Stimulated activated CD4-positive, alpha-beta T cell treated with anti-CD3 and anti-CD28 coated beads, Interleukin-15, amount 100 ng/mL, for 24 hours (primary cell): Measurements from ENCODE around the gene CCDC170.
"Not testable (repeated sequence)": the region's sequence is repeated elsewhere in the genome, so short reads cannot be mapped to it uniquely, and the experiment has no call there.

ENCODE experiments used
- DNase-seq: peaks from one replicate; pipeline ENCODE4 v3.0.0-alpha.2; 2020

CCDC170 gene

GRCh38 chr6:151494936-151495320 is 1.1 kb downstream of the CCDC170 start:
- DNase-seq, result no peak

- no peak for DNase-seq
These were observed 1.6 kb downstream of the CCDC170 start for GRCh38 chr6:151495380-151495779.

DNA sequence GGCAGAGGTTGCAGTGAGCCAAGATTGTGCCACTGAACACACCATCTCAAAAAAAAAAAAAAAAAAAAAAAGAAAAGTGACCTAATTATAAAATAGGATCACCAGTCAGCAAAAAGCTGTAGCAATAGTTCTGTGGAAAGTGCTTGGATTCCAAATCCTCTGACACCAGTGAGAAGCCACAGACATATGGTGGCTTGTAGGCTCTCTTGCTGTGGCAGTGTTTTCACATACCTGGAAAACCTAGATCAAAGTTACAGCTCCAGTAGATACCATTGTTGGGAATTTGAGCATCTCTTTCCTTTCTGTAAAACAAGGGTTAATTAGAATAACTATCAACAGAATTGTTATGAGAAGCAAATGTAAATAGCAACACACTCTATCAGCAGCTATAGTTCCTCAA is 4.1 kb downstream of the CCDC170 start:
- DNase-seq, result no peak

- DNase-seq, result no peak
These were observed 4.5 kb downstream of the CCDC170 start for GRCh38 chr6:151498327-151498726.

GRCh38 chr6:151499551-151499950 is 5.7 kb downstream of the CCDC170 start:
- DNase-seq, result no peak

GRCh38 chr6:151501511-151502136 is 7.8 kb downstream of the CCDC170 start:
- no peak for DNase-seq

DNA sequence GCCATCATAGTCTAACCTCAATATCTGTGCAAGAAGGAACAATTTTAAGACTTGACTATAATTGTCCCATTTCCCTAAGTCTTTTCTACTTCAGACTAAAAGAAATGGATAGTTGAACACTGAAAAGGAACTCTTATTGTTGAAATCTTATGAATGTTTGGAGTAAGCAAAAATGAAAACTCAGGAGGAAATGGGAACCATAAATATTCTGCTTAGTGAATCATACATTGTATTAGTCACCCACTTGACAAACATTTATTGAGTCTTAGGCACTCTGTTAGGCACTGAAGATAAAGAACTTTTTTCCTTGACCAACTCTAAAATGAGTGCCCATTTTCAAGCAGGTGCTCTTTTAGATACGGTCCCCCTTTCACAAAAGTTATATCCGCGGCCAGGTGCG is 8.7 kb downstream of the CCDC170 start:
- DNase-seq, result no peak

GRCh38 chr6:151506761-151507160 is 12.9 kb downstream of the CCDC170 start:
- DNase-seq, result no peak

GRCh38 chr6:151509048-151509447 is 15.2 kb downstream of the CCDC170 start:
- no peak for DNase-seq

DNA sequence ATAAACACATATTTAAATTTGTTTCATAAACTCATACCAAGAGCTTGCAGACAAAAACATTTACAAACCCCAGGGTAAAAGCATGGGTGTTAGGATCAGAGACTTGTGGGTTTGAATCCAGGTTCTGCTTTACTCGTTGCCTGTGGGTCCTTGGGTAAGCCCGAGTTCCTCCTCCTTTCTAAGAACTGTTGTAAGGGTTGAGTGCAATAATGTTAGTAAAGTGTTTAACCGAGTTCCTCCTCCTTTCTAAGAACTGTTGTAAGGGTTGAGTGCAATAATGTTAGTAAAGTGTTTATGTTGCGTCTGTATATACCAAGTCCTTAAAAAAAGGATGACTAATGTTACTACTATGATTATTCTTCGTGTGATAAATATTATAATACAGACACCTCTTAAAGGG is 18.7 kb downstream of the CCDC170 start:
- no peak for DNase-seq

GRCh38 chr6:151514000-151514730 is 20.3 kb downstream of the CCDC170 start:
- DNase-seq, result no peak

DNA sequence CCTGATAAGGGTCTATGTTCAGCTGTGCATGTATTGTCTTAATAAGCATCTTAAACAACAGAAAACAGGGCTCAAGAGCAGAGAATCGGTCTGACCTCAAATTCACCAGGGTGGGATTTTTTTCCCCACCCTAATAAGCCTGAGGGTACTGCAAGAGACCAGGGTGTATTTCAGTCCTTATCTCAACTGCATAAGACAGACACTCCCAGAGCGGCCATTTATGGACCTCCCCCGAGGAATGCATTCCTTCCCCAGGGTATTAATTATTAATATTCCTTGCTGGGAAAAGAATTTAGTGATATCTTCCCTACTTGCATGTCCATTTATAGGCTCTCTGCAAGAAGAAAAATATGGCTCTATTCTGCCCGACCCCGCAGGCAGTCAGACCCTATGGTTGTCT is 25.2 kb downstream of the CCDC170 start:
- DNase-seq, result not testable (repeated sequence)

- no peak for DNase-seq
These were observed 29.2 kb downstream of the CCDC170 start for GRCh38 chr6:151523034-151523433.

GRCh38 chr6:151524059-151524458 is 30.2 kb downstream of the CCDC170 start:
- DNase-seq, result no peak

- DNase-seq, result no peak
These were observed 40.8 kb downstream of the CCDC170 start for GRCh38 chr6:151534576-151534975.

- DNase-seq, result no peak
These were observed 41.8 kb downstream of the CCDC170 start for GRCh38 chr6:151535476-151536187.

DNA sequence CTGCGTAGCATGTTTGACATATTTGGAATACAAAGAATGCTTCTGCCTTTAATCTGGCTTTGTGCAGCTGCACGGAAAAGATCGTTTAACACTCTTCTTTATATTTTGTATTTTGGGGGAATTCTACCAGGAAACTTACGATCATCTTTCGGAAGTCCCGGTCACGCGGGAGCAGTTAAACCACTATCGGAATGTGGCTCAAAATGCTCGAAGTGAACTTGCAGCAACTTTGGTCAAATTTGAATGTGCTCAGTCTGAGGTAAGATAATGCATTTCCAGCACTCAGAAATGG is 42.3 kb downstream of the CCDC170 start:
- DNase-seq, result no peak

GRCh38 chr6:151537556-151537955 is 43.7 kb downstream of the CCDC170 start:
- DNase-seq, result no peak

DNA sequence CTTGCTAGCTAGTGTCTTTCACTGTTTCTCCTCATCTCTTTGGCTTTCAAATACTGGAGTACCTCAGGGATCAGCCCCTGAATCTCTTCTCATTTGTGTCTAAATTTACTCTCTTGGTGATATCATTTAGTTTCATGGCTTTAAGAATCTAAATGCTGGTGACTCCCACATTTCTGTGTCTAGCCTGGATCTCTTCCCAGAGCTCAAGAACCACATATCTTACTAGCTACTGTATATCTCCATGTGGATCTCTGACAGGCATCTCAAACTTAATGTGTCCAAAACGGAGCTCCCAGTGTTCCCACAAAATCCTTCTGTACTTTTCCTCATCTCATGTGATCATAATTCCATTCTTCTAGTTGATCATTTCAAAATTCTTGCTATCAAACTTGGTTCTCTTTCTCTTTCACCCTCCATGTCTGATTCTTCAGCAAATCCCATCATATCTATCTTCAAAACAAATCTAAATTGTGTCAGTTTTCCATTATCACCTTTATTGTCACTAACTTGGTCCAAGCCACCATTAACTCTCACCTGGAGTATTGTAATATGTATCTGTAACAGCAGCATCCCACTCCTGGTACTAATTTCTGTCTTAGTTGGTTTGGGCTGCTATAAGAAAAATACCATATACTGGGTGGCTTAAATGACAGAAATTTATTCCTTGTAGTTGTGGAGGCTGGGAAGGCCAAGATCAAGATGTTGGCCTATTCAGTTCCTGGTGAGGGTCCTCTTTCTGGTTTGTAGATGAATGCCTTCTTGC is 45.9 kb downstream of the CCDC170 start:
- DNase-seq, result no peak

DNA sequence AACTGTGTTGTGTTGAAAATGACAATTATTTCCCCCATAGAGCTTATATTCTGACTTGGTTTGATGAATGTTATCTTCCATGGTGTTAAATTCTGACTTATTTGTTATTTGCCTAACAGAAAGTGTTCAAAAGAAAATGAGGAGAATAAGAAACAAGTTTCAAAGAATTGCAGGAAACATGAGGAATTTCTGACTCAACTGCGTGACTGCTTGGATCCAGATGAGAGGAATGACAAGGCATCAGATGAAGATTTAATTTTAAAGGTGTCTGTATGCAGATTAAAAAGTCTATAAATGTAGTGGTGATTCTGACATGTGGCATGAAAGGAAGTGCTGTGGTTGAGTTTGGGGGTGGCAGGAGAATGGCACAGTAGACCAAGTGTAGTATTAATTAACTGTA is 50.6 kb downstream of the CCDC170 start:
- no peak for DNase-seq

DNA sequence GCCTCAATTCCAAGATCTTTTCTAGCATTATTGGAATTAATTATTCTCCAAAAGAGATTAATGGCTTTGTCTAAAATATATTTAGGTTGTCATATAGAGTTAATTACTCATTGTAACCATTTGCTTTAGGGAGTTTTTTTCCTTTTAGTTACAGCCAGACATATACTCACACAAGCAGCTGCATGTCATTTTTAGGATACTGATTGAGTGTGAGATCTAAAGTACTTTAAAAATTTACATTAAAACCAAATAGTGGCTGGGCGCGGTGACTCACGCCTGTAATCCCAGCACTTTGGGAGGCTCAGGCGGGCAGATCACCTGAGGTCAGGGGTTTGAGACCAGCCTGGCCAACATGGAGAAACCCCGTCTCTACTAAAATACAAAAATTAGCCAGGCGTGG is 51.1 kb downstream of the CCDC170 start:
- not testable (repeated sequence) for DNase-seq

DNA sequence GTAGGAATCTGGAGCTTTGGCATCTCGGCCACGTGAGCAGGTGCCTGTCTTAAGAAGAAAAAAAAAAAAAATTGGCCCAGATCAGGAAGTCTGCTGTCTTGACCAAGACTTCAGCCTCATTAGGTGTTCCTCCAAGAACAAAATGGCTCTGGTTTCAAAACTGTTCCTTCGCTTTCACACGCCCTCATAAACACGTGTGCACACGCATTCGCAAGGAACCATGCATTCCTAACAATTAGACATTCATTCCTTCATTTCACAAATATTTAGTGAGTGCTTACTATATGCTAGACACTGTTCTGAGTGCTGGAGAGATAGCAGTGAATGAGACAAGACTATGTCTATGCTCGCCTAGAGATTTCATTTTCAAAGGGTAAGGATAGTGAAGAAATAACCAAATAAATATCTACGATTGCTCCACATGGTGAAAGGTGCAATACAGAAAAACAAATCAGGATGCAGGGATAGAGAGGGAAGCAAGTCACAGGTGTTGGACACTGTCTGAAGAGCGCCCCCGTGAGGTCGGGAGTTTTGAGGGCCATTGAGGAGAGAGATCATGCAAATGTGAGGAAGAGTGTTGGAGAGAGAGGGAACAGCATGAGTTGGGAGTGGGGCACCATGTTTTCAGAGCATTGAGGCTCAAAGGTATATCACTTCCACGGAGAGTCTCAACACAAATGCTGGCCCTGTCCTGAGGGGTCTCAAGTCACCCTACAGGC is 53.3 kb downstream of the CCDC170 start:
- no peak for DNase-seq

DNA sequence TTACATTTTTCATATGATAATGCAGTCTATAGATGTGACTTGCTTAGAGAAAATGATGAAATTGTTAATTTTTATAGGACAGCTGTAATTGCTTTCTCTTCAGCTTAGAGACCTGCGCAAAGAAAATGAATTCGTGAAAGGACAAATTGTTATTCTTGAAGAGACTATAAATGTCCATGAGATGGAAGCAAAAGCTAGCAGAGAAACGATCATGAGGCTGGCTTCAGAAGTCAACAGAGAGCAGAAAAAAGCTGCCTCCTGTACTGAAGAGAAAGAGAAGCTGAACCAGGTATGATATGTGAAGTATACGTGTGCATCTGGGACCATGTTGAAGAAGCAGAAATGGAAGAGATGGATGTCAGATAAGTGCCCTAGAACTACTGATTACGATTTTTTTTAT is 54.4 kb downstream of the CCDC170 start:
- no peak for DNase-seq
